Ascending aorta (tissue), 2 donors: Measurements from ENCODE around the gene ILF3. TPM values are rescaled to one million over a fixed set of nuclear protein-coding genes. Genes with fewer than 3 reads are reported as not detected.
"Not testable (repeated sequence)": the region's sequence is repeated elsewhere in the genome, so short reads cannot be mapped to it uniquely, and the experiment has no call there.

Experiments
- DNase-seq, 2 donors: peaks; one replicate each; pipeline ENCODE4 v3.0.0-alpha.2; 2019; ENCODE audit warnings: low spot score in 2 of 2
- H3K27ac ChIP-seq, 2 donors: fragments of 200-600 bp; sonication (generic); one replicate each; pipeline ENCODE4 v1.5.1; 2016 to 2017; ENCODE audit warnings: mild to moderate bottlenecking in 1 of 2
- H3K27me3 ChIP-seq: fragments of 200-600 bp; sonication (generic); one replicate; pipeline ENCODE4 v1.5.1; 2017
- H3K36me3 ChIP-seq, 2 donors: fragments of 200-600 bp; sonication (generic); one replicate each; pipeline ENCODE4 v1.5.1; 2016
- H3K4me1 ChIP-seq, 2 donors: fragments of 200-600 bp; sonication (generic); one replicate each; pipeline ENCODE4 v1.5.1; 2016 to 2017; ENCODE audit warnings: mild to moderate bottlenecking in 1 of 2
- H3K4me3 ChIP-seq, 2 donors: fragments of 200-600 bp; sonication (generic); one replicate each; pipeline ENCODE4 v1.5.1; 2016 to 2017; ENCODE audit warnings: mild to moderate bottlenecking in 1 of 2
- H3K9me3 ChIP-seq, 2 donors: fragments of 200-600 bp; sonication (generic); one replicate each; pipeline ENCODE4 v1.5.1; 2016
- CTCF ChIP-seq, 3 experiments: fragments of 200-600 bp in 2 of 3; fragments of 450-650 bp in 1 of 3; sonication (generic) in 2 of 3; IDR thresholded peaks; one replicate each; pipeline ENCODE4 v1.5.1; 2016 to 2019; ENCODE audit warnings: antibody characterized with exemption in 3 of 3, mild to moderate bottlenecking in 1 of 3, moderate library complexity in 1 of 3
- intact Hi-C: fragments of 100-400 bp; cut with DNase I; formaldehyde crosslinking; loops from one replicate; pipeline ENCODE4 v1.15.1; 2023
- total RNA-seq: library from RNA; depleted of rRNA; stranded (reverse); fragments of >200 nt; gene quantifications from one replicate; pipeline ENCODE4 v1.1.0, GENCODE V29; 2016

Gene ILF3
- total RNA-seq, 1 donor from 2014 or later, result 168 TPM

- Histone ChIP-seq H3K36me3 (peaks cover 0 to 4% of the 10 kb centered on the region in 2 donors), H3K4me3 (no peak overlapping the region), H3K4me1 (peaks cover 3 to 20% of the 10 kb centered on the region in 2 donors), H3K27ac (no peak overlapping the region), H3K27me3 (no peaks in the 10 kb centered on the region), H3K9me3 (no peaks in the 10 kb centered on the region)
- DNase-seq, result no peak
- no peak for TF ChIP-seq CTCF (IDR thresholded peaks at IDR 0.05)
- intact Hi-C loops, result no loop called here
Observed at GRCh38 chr19:10660346-10660745, 6.2 kb downstream of the ILF3 start.

DNA sequence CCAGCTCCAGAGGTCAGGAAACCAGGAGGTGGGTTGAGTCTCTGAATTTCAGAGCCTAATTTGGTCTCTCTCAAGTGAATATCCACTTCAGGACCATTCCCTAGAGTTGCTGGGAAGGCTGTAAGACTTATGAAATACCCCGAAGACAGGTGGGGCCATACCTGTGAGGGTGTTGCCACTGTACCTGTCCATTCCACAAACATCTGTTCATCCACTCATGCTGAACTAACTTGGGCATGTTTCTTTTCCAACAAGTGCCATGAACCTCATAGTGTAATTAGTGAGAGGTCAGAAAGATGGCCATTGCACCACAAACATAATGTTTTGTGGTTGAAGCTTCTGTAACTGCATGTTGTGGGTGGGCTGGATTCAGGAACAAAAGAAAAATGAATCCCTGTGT lies 7.8 kb downstream of the ILF3 start:
- TF ChIP-seq CTCF (IDR thresholded peaks at IDR 0.05), result no peak
- H3K4me3 ChIP-seq, result no peak overlapping the region
- H3K27me3 ChIP-seq, result no peaks in the 10 kb centered on the region
- intact Hi-C loops, result no loop called here
- no peak for DNase-seq
- peaks cover 3 to 12% of the 10 kb centered on the region in 2 donors for H3K4me1 ChIP-seq
- no peaks in the 10 kb centered on the region for H3K9me3 ChIP-seq
- no peak overlapping the region for H3K27ac ChIP-seq
- peaks cover 0 to 4% of the 10 kb centered on the region in 2 donors for H3K36me3 ChIP-seq

GRCh38 chr19:10662384-10663251 lies 8.5 kb downstream of the ILF3 start:
- H3K36me3 ChIP-seq, result peaks cover 0 to 4% of the 10 kb centered on the region in 2 donors
- no peaks in the 10 kb centered on the region for H3K9me3 ChIP-seq
- H3K4me3 ChIP-seq, result no peak overlapping the region
- peaks cover 3 to 12% of the 10 kb centered on the region in 2 donors for H3K4me1 ChIP-seq
- no peak overlapping the region for H3K27ac ChIP-seq
- TF ChIP-seq CTCF (IDR thresholded peaks at IDR 0.05), result no peak
- DNase-seq, result no peak
- intact Hi-C loops, result no loop called here
- H3K27me3 ChIP-seq, result no peaks in the 10 kb centered on the region

- intact Hi-C loops, H3K9me3 ChIP-seq, DNase-seq, H3K36me3 ChIP-seq, H3K27me3 ChIP-seq, H3K4me3 ChIP-seq, H3K27ac ChIP-seq: not testable (repeated sequence)
- peaks cover 3 to 12% of the 10 kb centered on the region in 2 donors for H3K4me1 ChIP-seq
Observed at GRCh38 chr19:10663252-10663563, 9.1 kb downstream of the ILF3 start.

- intact Hi-C loops, result no loop called here
- Histone ChIP-seq H3K4me1 (peaks cover under 1 to 3% of the 10 kb centered on the region in 2 donors), H3K36me3 (peaks cover 19 to 20% of the 10 kb centered on the region in 2 donors), H3K27ac (no peak overlapping the region), H3K9me3 (no peaks in the 10 kb centered on the region), H3K27me3 (no peaks in the 10 kb centered on the region), H3K4me3 (no peak overlapping the region)
- DNase-seq, result no peak
- TF ChIP-seq CTCF (IDR thresholded peaks at IDR 0.05), result no peak
Observed at GRCh38 chr19:10667867-10668266, 13.7 kb downstream of the ILF3 start.

DNA sequence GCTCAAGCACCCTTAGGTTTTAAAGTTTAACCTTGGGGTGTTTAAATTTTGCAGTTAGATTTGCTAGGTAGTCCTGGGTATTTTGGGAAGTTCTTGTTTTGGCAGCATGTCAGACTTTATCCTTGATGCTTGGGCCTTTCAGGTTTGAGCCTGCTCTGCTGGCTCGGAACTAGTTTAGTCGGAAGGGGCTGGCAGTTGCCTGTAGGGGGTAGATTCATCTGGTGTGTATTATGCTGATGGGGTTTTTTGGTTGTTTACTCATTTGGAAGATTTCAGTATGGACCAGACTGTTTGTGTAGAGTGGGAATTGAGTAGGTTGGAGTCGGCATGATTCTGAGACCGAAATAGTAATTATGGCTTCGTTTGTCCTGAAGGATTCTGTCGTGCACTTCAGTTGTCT lies 15.1 kb downstream of the ILF3 start:
- Histone ChIP-seq H3K9me3 (no peaks in the 10 kb centered on the region), H3K4me3 (no peak overlapping the region), H3K27ac (no peak overlapping the region), H3K36me3 (peaks cover 30% of the 10 kb centered on the region in 2 donors), H3K4me1 (peaks cover 0 to 2% of the 10 kb centered on the region in 2 donors), H3K27me3 (no peaks in the 10 kb centered on the region)
- no peak for DNase-seq
- intact Hi-C loops, result no loop called here
- no peak for TF ChIP-seq CTCF (IDR thresholded peaks at IDR 0.05)
